ENCODE results near the gene MIER1.
"Not testable (repeated sequence)": the region's sequence is repeated elsewhere in the genome, so short reads cannot be mapped to it uniquely, and the experiment has no call there.

MIER1 gene

GRCh38 chr1:66966188-66966873 lies 41.5 kb downstream of the MIER1 start:
- H3K36me3 ChIP-seq (ENCODE audit: control insufficient read depth, insufficient read depth, low read length) = peaks cover 67% of the 10 kb centered on the region
- not testable (repeated sequence) for H3K9me3 ChIP-seq (ENCODE audit: control insufficient read depth, low read length); H3K4me1 ChIP-seq (ENCODE audit: control insufficient read depth, insufficient read depth, low read length, poor library complexity, severe bottlenecking); H3K4me3 ChIP-seq (ENCODE audit: extremely low read depth, insufficient read depth, low read length, poor library complexity, severe bottlenecking); H3K27ac ChIP-seq (ENCODE audit: low read depth, low read length, severe bottlenecking)
- 93% methylated on average over 3 of the region's 7 CpGs; no CpG with 5 or more reads in 1 of the 2 experiments for WGBS, 2 experiments (ENCODE audit: insufficient coverage in 2 of 2)

- Histone ChIP-seq H3K4me3 (ENCODE audit: extremely low read depth, insufficient read depth, low read length, poor library complexity, severe bottlenecking) (no peak overlapping the region), H3K36me3 (ENCODE audit: control insufficient read depth, insufficient read depth, low read length) (peaks cover 55% of the 10 kb centered on the region), H3K27ac (ENCODE audit: low read depth, low read length, severe bottlenecking) (no peak overlapping the region), H3K4me1 (ENCODE audit: control insufficient read depth, insufficient read depth, low read length, poor library complexity, severe bottlenecking) (no peaks in the 10 kb centered on the region), H3K9me3 (ENCODE audit: control insufficient read depth, low read length) (peaks cover 3% of the 10 kb centered on the region)
- no CpG with 5 or more reads among the region's 3 CpGs for WGBS, 2 experiments (ENCODE audit: insufficient coverage in 2 of 2)
Observed at GRCh38 chr1:66968574-66968973, 43.8 kb downstream of the MIER1 start.

- H3K4me3 ChIP-seq (ENCODE audit: extremely low read depth, insufficient read depth, low read length, poor library complexity, severe bottlenecking) = no peak overlapping the region
- peaks cover 69% of the 10 kb centered on the region for H3K36me3 ChIP-seq (ENCODE audit: control insufficient read depth, insufficient read depth, low read length)
- no peak overlapping the region for H3K27ac ChIP-seq (ENCODE audit: low read depth, low read length, severe bottlenecking)
- no peaks in the 10 kb centered on the region for H3K4me1 ChIP-seq (ENCODE audit: control insufficient read depth, insufficient read depth, low read length, poor library complexity, severe bottlenecking)
- no peaks in the 10 kb centered on the region for H3K9me3 ChIP-seq (ENCODE audit: control insufficient read depth, low read length)
Observed at GRCh38 chr1:66978201-66978600, 53.4 kb downstream of the MIER1 start.

GRCh38 chr1:66979621-66980020 lies 54.8 kb downstream of the MIER1 start:
- H3K27ac ChIP-seq (ENCODE audit: low read depth, low read length, severe bottlenecking); H3K9me3 ChIP-seq (ENCODE audit: control insufficient read depth, low read length); H3K4me3 ChIP-seq (ENCODE audit: extremely low read depth, insufficient read depth, low read length, poor library complexity, severe bottlenecking); H3K4me1 ChIP-seq (ENCODE audit: control insufficient read depth, insufficient read depth, low read length, poor library complexity, severe bottlenecking): not testable (repeated sequence)
- H3K36me3 ChIP-seq (ENCODE audit: control insufficient read depth, insufficient read depth, low read length) = peaks cover 72% of the 10 kb centered on the region
- WGBS, 2 experiments (ENCODE audit: insufficient coverage in 2 of 2) = 96 to 99% methylated on average over 7 to 8 of the region's 11 CpGs

GRCh38 chr1:66980745-66981367 lies 56.1 kb downstream of the MIER1 start:
- Histone ChIP-seq H3K4me3 (ENCODE audit: extremely low read depth, insufficient read depth, low read length, poor library complexity, severe bottlenecking) (no peak overlapping the region), H3K36me3 (ENCODE audit: control insufficient read depth, insufficient read depth, low read length) (peaks cover 62% of the 10 kb centered on the region)

GRCh38 chr1:66981679-66982078 lies 56.9 kb downstream of the MIER1 start:
- H3K4me1 ChIP-seq (ENCODE audit: control insufficient read depth, insufficient read depth, low read length, poor library complexity, severe bottlenecking) = no peaks in the 10 kb centered on the region
- H3K9me3 ChIP-seq (ENCODE audit: control insufficient read depth, low read length) = no peaks in the 10 kb centered on the region
- no peak overlapping the region for H3K4me3 ChIP-seq (ENCODE audit: extremely low read depth, insufficient read depth, low read length, poor library complexity, severe bottlenecking)
- peaks cover 64% of the 10 kb centered on the region for H3K36me3 ChIP-seq (ENCODE audit: control insufficient read depth, insufficient read depth, low read length)
- 100% methylated on average over 2 of the region's 4 CpGs; no CpG with 5 or more reads in 1 of the 2 experiments for WGBS, 2 experiments (ENCODE audit: insufficient coverage in 2 of 2)
- no peak overlapping the region for H3K27ac ChIP-seq (ENCODE audit: low read depth, low read length, severe bottlenecking)

More at GRCh38 chr1:66980745-66981367, 56.1 kb downstream of the MIER1 start:
- Histone ChIP-seq H3K4me1 (ENCODE audit: control insufficient read depth, insufficient read depth, low read length, poor library complexity, severe bottlenecking) (no peaks in the 10 kb centered on the region), H3K27ac (ENCODE audit: low read depth, low read length, severe bottlenecking) (no peak overlapping the region), H3K9me3 (ENCODE audit: control insufficient read depth, low read length) (no peaks in the 10 kb centered on the region)
- 88% methylated on average over 1 of the region's 1 CpG; no CpG with 5 or more reads in 1 of the 2 experiments for WGBS, 2 experiments (ENCODE audit: insufficient coverage in 2 of 2)

GRCh38 chr1:66982561-66983260 lies 57.9 kb downstream of the MIER1 start:
- Histone ChIP-seq H3K36me3 (ENCODE audit: control insufficient read depth, insufficient read depth, low read length) (peaks cover 60% of the 10 kb centered on the region), H3K9me3 (ENCODE audit: control insufficient read depth, low read length) (no peaks in the 10 kb centered on the region), H3K27ac (ENCODE audit: low read depth, low read length, severe bottlenecking) (no peak overlapping the region), H3K4me1 (ENCODE audit: control insufficient read depth, insufficient read depth, low read length, poor library complexity, severe bottlenecking) (no peaks in the 10 kb centered on the region), H3K4me3 (ENCODE audit: extremely low read depth, insufficient read depth, low read length, poor library complexity, severe bottlenecking) (no peak overlapping the region)
- WGBS, 2 experiments (ENCODE audit: insufficient coverage in 2 of 2) = 94 to 100% methylated on average over 1 to 2 of the region's 4 CpGs

- H3K4me1 ChIP-seq (ENCODE audit: control insufficient read depth, insufficient read depth, low read length, poor library complexity, severe bottlenecking) = no peaks in the 10 kb centered on the region
- peaks cover 53% of the 10 kb centered on the region for H3K36me3 ChIP-seq (ENCODE audit: control insufficient read depth, insufficient read depth, low read length)
- H3K27ac ChIP-seq (ENCODE audit: low read depth, low read length, severe bottlenecking) = no peak overlapping the region
- no peaks in the 10 kb centered on the region for H3K9me3 ChIP-seq (ENCODE audit: control insufficient read depth, low read length)
- 100% methylated on average over 1 of the region's 1 CpG for WGBS, 2 experiments (ENCODE audit: insufficient coverage in 2 of 2)
- H3K4me3 ChIP-seq (ENCODE audit: extremely low read depth, insufficient read depth, low read length, poor library complexity, severe bottlenecking) = no peak overlapping the region
Observed at GRCh38 chr1:66984491-66984890, 59.7 kb downstream of the MIER1 start.

- H3K36me3 ChIP-seq (ENCODE audit: control insufficient read depth, insufficient read depth, low read length) = peaks cover 52% of the 10 kb centered on the region
- H3K27ac ChIP-seq (ENCODE audit: low read depth, low read length, severe bottlenecking) = no peak overlapping the region
- no peaks in the 10 kb centered on the region for H3K4me1 ChIP-seq (ENCODE audit: control insufficient read depth, insufficient read depth, low read length, poor library complexity, severe bottlenecking)
- no CpG with 5 or more reads among the region's 1 CpG for WGBS, 2 experiments (ENCODE audit: insufficient coverage in 2 of 2)
- H3K4me3 ChIP-seq (ENCODE audit: extremely low read depth, insufficient read depth, low read length, poor library complexity, severe bottlenecking) = no peak overlapping the region
- H3K9me3 ChIP-seq (ENCODE audit: control insufficient read depth, low read length) = no peaks in the 10 kb centered on the region
Observed at GRCh38 chr1:66985835-66986234, 61.0 kb downstream of the MIER1 start.

GRCh38 chr1:66993076-66993475 lies 68.3 kb downstream of the MIER1 start:
- Histone ChIP-seq H3K27ac (ENCODE audit: low read depth, low read length, severe bottlenecking) (no peak overlapping the region), H3K9me3 (ENCODE audit: control insufficient read depth, low read length) (no peaks in the 10 kb centered on the region), H3K4me1 (ENCODE audit: control insufficient read depth, insufficient read depth, low read length, poor library complexity, severe bottlenecking) (no peaks in the 10 kb centered on the region), H3K36me3 (ENCODE audit: control insufficient read depth, insufficient read depth, low read length) (peaks cover 14% of the 10 kb centered on the region), H3K4me3 (ENCODE audit: extremely low read depth, insufficient read depth, low read length, poor library complexity, severe bottlenecking) (no peak overlapping the region)
- WGBS, 2 experiments (ENCODE audit: insufficient coverage in 2 of 2) = 100% methylated on average over 1 to 2 of the region's 3 CpGs

All from mesodermal cell (in vitro differentiated cells).